NCI-H82 (cell line): ENCODE data around the gene ATP11B.

Experiments
- DNase-seq: peaks from one replicate; lab custom pipeline; 2025; lab: John Stamatoyannopoulos, UW

Gene ATP11B

GRCh38 chr3:182909318-182910040 is 116.2 kb downstream of the ATP11B start:
- peak; percentile 25 for DNase-seq

- no peak for DNase-seq
Measured at GRCh38 chr3:182910936-182911781, 117.9 kb downstream of the ATP11B start.

- DNase-seq, result no peak
Measured at GRCh38 chr3:182911782-182912111, 118.4 kb downstream of the ATP11B start.

- DNase-seq, result no peak
Measured at GRCh38 chr3:182912474-182912873, 119.2 kb downstream of the ATP11B start.

- DNase-seq, result no peak
Measured at GRCh38 chr3:182913889-182914288, 120.6 kb downstream of the ATP11B start.

- no peak for DNase-seq
Measured at GRCh38 chr3:182914341-182914740, 121.0 kb downstream of the ATP11B start.

- no peak for DNase-seq
Measured at GRCh38 chr3:182917134-182917533, 123.8 kb downstream of the ATP11B start.

GRCh38 chr3:182919866-182920357 is 126.6 kb downstream of the ATP11B start:
- DNase-seq, result no peak

- no peak for DNase-seq
Measured at GRCh38 chr3:182920515-182921084, 127.3 kb downstream of the ATP11B start.

- DNase-seq, result no peak
Measured at GRCh38 chr3:182921665-182922355, 128.5 kb downstream of the ATP11B start.

GRCh38 chr3:182925330-182925943 is 132.1 kb downstream of the ATP11B start:
- peak; percentile 35 for DNase-seq

- DNase-seq, result no peak
Measured at GRCh38 chr3:182925944-182926337, 132.6 kb downstream of the ATP11B start.

- no peak for DNase-seq
Measured at GRCh38 chr3:182935803-182936202, 142.5 kb downstream of the ATP11B start.

- DNase-seq, result no peak
Measured at GRCh38 chr3:182936239-182936917, 143.1 kb downstream of the ATP11B start.

- no peak for DNase-seq
Measured at GRCh38 chr3:182936918-182937285, 143.6 kb downstream of the ATP11B start.

- DNase-seq, result peak; percentile 42
Measured at GRCh38 chr3:182937293-182938051, 144.2 kb downstream of the ATP11B start.

- no peak for DNase-seq
Measured at GRCh38 chr3:182940266-182940808, 147.0 kb downstream of the ATP11B start.

- no peak for DNase-seq
Measured at GRCh38 chr3:182941719-182942118, 148.4 kb downstream of the ATP11B start.

- DNase-seq, result peak; percentile 34
Measured at GRCh38 chr3:182947888-182948287, 154.6 kb downstream of the ATP11B start.

- no peak for DNase-seq
Measured at GRCh38 chr3:182948305-182948704, 155.0 kb downstream of the ATP11B start.
